GM12875 (cell line): ENCODE measurements around the gene ZNF606.

Experiments used
- H3K4me3 ChIP-seq: one replicate; pipeline ENCODE4 v1.5.1; 2011; ENCODE audit warnings: low read depth, low read length, control low read depth
- TF ChIP-seq, protein P1 (sequence below): IDR thresholded peaks from 2 replicates; pipeline ENCODE4 v1.5.1; 2011; ENCODE audit warnings: low read depth, mild to moderate bottlenecking, control low read depth, inconsistent platforms, low read length, moderate library complexity, borderline replicate concordance; ENCODE audit not compliant: insufficient read depth

ZNF606 gene

DNA sequence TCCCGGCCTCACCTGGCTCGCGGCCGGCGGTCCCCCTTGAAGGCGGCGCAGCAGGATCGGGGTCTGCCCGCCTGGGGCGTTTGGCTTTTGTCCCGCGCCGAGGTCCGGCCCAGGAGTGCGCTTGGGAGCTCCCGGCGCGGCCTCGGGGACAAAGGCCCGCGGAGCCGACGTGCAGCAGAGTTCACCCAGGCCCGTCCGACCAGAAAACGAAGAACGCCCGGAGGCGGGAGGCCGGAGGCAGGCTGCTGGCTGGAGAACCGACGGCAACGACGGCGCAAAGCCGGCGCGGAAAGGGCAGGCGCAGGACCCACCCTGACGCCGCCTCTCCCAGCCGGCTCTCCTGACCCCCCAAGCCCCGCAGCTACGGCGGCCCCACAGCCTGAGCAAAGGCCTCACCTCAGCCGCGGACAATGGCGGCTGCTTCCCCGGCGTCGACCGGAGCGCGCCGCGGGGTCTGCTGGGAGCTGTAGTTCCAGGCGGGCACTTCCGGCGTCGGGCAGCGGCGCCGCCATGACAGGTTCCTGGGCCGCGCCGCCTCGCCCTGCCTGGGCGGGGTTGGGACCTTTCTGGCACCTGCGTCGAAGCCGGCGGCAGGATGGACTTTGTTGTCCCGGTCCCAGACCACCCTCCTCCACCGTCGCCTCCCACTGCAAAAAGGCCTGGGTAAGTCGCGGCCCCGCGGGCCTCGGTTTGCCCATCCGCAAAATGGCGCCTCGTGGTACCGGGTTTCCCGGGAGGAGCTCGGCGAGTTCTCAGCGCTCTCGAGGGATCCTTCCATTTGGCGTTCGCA is at the start of gene ZNF606:
TSS of gene ZNF606 (minus strand) at position 437 of the 790 bp plus-strand sequence. CDS start 1,501 bp downstream, outside the sequence.
- TF ChIP-seq, protein P1, sequence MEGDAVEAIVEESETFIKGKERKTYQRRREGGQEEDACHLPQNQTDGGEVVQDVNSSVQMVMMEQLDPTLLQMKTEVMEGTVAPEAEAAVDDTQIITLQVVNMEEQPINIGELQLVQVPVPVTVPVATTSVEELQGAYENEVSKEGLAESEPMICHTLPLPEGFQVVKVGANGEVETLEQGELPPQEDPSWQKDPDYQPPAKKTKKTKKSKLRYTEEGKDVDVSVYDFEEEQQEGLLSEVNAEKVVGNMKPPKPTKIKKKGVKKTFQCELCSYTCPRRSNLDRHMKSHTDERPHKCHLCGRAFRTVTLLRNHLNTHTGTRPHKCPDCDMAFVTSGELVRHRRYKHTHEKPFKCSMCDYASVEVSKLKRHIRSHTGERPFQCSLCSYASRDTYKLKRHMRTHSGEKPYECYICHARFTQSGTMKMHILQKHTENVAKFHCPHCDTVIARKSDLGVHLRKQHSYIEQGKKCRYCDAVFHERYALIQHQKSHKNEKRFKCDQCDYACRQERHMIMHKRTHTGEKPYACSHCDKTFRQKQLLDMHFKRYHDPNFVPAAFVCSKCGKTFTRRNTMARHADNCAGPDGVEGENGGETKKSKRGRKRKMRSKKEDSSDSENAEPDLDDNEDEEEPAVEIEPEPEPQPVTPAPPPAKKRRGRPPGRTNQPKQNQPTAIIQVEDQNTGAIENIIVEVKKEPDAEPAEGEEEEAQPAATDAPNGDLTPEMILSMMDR: no peak
- peak within 1 kb of the TSS; percentile 96 for H3K4me3 ChIP-seq

DNA sequence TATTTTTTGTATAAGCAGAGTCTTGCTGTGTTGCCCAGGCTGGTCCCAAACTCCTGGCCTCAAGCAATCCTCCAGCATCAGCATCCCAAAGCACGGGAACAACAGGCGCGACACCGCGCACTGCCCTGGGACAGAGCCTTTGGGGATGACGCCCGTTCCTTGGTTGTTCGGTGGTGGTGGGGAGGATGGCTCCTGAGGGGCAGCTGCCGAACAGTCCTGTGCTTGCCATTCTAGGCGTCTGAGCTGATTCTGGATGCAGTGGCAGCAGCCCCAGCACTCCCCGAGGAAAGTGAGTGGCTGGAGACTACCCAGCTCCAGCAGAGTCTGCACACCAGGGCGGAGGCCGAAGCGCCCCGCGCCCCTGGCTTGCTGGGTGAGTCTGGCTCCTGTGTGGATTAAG is 49.6 kb upstream of the ZNF606 start:
- TF ChIP-seq, protein P1: no peak
- no peak overlapping the region for H3K4me3 ChIP-seq

DNA sequence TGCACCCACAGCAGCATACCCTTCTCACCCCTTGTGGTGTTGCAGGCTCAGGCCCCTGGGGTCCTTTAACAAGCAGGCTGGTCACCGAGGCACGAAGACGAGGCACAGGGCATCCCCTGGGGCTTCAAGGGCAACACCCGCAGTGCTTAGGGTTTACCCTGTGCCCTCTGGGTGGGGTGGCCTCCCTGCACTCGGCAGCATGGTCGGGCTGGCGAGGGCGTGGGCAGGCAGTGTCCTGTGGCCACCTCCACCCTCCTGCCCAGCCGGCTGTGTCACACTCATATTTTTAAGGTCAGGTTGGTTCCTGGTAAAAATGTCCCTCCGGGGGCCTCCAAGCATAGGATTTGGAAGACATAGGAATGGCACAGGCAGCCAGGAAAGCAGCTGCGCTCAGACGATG is 45.1 kb upstream of the ZNF606 start:
- TF ChIP-seq, protein P1: no peak
- H3K4me3 ChIP-seq: no peak overlapping the region

DNA sequence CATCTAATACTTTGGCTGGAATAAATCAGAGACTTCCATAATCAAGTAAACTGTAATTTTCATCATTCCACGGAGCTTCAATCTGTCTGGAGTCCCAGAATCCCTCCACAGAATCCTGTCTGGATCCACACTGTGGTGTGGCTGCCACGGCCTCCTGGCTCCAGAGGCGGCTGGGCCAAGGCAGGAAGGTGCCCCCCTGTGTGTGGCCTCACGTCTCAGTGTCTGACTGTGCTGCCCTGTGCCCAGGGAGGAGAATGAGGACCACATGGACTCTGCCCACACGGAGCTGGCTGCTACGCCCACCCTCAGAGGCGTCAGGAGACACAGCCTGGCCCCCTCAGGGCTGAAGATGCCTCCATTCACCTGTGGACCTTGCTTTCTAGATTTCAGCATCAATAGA is 44.2 kb upstream of the ZNF606 start:
- H3K4me3 ChIP-seq: no peak overlapping the region
- TF ChIP-seq, protein P1: no peak

DNA sequence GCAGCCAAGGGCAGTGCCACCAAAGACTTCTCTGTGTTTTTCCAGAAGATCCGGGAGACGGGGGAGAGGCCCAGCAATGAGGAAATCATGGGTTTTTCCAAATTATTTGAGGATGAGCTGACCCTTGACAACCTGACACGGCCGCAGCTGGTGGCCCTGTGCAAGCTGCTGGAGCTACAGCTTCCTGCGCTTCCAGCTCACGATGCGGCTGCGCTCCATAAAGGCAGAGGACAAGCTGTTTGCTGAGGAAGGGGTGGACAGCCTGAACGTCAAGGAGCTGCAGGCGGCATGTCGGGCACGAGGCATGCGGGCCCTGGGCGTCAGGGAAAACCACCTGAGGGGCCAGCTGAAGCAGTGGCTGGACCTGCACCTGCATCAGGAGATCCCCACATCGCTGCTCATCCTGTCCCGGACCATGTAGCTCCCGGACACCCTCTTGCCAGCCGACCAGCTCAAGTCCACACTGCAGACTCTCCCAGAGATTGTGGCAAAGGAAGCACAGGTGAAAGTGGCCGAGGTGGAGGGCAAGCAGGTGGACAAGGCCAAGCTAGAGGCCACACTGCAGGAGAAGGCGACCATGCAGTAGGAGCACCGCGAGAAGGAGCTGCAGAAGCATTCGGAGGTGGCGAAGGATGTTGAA is 42.9 kb upstream of the ZNF606 start:
- TF ChIP-seq, protein P1: no peak

DNA sequence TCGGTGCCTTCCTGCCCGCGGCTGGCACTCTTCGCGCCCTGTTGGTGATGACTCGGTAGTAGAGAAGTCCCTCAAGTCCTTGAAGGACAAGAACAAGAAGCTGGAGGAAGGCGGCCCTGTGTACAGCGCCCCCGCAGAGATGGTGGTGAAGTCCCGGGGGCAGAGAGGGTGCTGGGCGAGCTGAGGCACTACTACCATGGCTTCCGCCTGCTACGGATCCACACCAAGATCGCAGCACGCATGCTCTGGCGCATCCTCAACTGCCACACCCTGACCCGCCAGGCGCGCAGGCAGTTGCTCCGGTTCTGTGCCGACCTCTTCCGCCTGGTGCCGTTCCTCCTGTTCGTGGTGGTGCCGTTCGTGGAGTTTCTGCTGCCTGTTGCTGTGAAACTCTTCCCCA is 42.3 kb upstream of the ZNF606 start:
- TF ChIP-seq, protein P1: no peak
- no peak overlapping the region for H3K4me3 ChIP-seq

More for the DNA sequence above, 42.9 kb upstream of the ZNF606 start:
- no peak overlapping the region for H3K4me3 ChIP-seq

DNA sequence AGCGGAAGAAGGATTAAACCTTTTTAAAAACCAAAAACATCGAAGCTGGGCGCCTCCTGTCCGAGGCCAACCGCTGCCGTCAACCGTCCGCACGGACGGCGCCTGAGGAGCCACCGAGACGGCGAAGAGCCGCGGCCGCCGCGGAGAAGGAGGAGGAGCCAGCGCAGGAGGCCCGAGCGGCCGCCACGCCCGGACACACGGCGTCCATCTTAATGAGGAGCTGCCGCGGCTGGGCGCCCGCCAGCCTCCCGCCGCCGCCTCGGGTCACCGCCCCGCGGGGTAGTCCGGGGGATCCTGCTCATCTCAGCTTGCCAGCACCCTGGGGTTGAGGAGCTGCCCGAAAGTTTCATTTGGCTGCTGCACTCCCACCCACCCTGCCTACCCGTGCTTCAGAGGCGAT is 41.8 kb upstream of the ZNF606 start:
- TF ChIP-seq, protein P1: no peak
- H3K4me3 ChIP-seq: no peak overlapping the region
